Mammary epithelial cell (primary cell): ENCODE results near the gene CD300LG.

Source experiments
- CTCF ChIP-seq, 2 donors: IDR thresholded peaks in 1 of 2; conservative IDR thresholded peaks in 1 of 2; 2 replicates each; pipeline ENCODE4 v1.5.1; 2011 to 2012; ENCODE audit warnings: inconsistent platforms in 2 of 2, low read length in 2 of 2, mild to moderate bottlenecking in 2 of 2, control low read depth in 1 of 2, low read depth in 1 of 2; ENCODE audit not compliant: insufficient read depth in 1 of 2; ENCODE audit errors: extremely low read depth in 1 of 2
- EZH2 ChIP-seq: IDR thresholded peaks from 2 replicates; pipeline ENCODE4 v1.6.1; 2012; ENCODE audit warnings: low read length, inconsistent platforms, borderline replicate concordance

- TF ChIP-seq CTCF (conservative IDR thresholded peaks at IDR 0.05 in 1 of 2, IDR thresholded peaks at IDR 0.05 in 1 of 2; ENCODE audit: extremely low read depth in 1 of 2, insufficient read depth in 1 of 2, low read depth in 1 of 2, low read length in 2 of 2), result no peak
- TF ChIP-seq EZH2, result no peak
Observed at GRCh38 chr17:43805117-43805516, 41.9 kb upstream of the CD300LG start.
